ENCODE measurements around the gene CHID1.

The CHID1 gene

DNA sequence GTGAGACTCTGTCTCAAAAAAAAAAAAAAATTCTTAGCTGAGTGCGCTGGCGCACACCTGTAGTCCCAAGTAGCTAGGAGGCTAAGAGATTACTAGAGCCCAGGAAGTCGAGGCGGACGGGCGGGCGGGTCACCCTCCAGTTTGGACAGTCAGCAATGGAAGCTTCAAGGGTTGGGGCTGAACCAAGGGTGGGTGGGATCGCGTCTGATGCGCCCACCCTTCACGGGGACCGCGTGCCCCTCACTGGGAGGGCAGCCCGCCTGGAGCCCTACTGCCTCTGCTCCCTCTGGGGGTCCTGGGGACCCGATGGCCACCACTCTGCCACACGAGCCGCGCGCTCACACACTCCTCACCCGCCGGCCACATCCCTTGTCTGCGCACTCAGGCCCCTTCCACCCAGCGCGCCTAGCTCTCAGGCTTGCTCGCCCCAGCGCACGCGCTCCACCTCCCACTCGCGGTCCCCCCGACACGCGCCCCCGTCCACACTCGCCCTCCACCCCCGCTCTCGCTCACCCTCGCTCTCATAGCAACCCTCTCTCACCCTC lies 494 bp downstream of the CHID1 start:
- no peak for DNase-seq (ENCODE audit: low read depth in 2 of 2)

DNA sequence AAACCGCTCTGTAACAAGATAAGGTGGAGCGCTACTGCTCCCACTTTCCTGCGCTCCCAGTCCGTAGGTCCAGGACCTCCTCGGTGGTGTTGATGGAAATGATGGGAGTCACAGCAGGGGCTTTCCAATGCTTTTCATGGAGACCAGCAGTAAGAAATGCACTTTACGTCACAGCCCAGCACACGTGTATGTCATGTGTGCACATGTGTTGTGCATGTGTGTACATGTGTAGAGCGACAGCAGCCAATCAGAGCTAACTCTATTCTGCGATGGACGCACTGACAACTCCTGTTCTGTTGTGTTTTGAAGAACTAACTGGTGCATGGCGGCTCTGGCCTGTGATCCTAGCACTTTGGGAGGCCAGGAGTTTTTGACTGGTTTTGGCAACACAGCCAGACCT lies 1.2 kb downstream of the CHID1 start:
- DNase-seq (ENCODE audit: low read depth in 2 of 2): no peak

GRCh38 chr11:908273-908672 lies 2.3 kb downstream of the CHID1 start:
- no peak for DNase-seq (ENCODE audit: low read depth in 2 of 2)

DNA sequence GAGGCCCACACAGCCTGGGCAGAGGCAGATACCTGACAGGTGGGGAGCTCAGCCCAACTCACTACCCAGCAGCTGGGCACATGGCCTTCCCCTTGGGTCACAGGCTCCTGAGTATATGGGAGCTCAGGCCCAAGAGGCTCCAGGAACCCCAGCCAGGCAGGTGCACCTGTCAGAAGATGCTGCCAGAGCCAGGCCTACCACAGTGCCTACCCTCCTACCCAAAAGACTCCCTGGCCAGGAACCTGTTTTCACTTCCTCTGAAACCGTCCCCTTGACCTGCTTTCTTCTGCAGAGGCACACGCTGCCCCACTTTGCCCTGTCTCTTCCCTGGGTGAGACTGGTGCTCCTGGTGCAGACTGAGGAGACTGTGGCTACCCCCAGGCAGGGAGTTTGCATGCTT lies 2.9 kb downstream of the CHID1 start:
- no peak for DNase-seq (ENCODE audit: low read depth in 2 of 2)

- no peak for DNase-seq (ENCODE audit: low read depth in 2 of 2)
These were observed 4.7 kb downstream of the CHID1 start for GRCh38 chr11:905952-906351.

GRCh38 chr11:904380-904779 lies 6.2 kb downstream of the CHID1 start:
- no peak for DNase-seq (ENCODE audit: low read depth in 2 of 2)

DNA sequence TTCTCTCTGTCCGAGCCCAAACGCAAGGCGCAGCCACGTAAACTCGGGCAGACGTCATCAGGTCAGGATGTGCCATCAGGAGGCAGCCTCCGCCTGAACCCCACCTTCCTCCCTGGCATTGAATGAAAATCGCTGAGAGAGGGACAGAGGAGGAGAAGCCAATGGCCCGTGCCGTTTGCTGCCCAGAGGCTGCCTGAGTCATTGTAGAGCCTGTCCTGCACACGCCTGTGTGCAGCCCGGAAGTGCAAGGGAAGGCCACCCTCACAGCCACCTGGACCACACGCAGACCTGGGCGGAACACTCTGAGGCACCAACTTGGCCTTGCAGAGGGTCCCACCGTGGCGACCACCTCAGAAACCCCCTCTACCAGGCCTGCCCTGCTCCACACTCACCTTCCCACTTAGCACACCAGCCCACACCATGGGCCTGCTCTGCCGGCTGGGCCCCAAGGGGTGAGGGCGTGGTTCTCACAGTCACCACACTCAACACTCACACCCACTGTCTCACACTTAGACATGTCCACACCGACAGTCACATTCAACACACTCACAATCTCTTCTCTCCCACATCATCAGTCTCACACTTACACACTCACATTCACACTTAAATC lies 9.1 kb downstream of the CHID1 start:
- DNase-seq (ENCODE audit: low read depth in 2 of 2): no peak

GRCh38 chr11:900545-900944 lies 10.1 kb downstream of the CHID1 start:
- DNase-seq (ENCODE audit: low read depth in 2 of 2): no peak

DNA sequence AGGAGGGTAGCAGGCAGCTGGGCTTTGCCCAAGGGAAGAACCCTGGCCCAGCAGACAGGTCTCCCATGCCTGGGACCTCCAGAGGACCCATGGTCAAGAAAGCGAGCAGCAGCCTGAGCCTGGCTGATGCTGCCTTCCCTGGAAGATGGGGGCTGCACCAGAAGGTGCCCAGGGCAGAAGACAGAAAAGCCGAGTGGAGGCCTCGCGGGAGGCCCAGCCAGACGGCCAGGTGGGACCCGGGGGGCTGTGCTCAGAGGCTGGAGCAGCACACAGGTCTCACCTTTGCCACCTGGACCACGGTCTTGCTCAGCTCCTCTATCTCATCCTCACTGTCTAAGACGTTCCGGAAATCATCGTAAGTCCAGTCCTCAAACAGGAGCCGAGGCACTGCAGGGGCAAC lies 10.9 kb downstream of the CHID1 start:
- no peak for DNase-seq (ENCODE audit: low read depth in 2 of 2)

GRCh38 chr11:898540-899190 lies 11.9 kb downstream of the CHID1 start:
- no peak for DNase-seq (ENCODE audit: low read depth in 2 of 2)

GRCh38 chr11:898143-898511 lies 12.5 kb downstream of the CHID1 start:
- no peak for DNase-seq (ENCODE audit: low read depth in 2 of 2)

DNA sequence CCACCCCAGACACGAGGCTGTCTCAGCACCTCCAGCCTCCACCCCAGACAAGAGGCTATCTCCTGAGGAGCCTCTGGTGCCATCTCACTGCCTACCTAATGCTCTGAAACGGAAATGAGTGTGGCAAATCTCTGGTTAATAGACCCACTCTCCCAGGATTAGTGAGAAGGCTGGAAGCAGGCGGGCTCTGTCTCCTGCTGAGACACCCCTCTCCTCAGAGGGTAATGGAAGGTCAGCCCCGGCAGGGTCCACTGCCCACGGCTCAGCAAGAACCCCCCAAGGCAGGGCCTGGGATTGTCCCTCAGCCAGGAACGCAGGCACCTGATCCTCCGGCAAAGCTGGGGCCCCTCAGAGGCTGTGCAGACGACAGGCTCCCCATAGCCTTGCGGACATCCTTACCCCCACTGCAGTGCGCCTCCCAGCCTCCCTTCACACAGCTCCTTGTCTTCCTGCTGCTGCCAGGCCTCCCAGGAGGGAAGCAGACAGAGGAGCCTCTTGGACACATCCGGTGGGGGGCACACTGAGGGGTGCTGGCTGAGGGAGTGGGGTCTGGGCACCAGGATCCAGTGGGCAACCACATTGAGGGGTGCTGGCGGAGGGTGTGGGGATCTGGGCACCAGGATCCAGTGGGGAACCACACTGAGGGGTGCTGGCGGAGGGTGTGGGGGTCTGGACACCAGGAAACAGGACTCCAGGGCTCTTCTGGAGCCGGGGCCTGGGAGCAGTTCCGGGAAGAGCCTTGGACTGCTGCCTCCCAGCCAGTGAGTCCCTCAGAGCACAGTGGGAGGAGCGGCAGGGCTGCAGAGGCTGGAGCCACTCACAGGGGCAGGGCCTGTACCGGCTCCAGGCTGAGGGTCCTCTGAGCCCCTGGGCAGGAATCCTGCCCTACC lies 13.1 kb downstream of the CHID1 start:
- no peak for DNase-seq (ENCODE audit: low read depth in 2 of 2)

DNA sequence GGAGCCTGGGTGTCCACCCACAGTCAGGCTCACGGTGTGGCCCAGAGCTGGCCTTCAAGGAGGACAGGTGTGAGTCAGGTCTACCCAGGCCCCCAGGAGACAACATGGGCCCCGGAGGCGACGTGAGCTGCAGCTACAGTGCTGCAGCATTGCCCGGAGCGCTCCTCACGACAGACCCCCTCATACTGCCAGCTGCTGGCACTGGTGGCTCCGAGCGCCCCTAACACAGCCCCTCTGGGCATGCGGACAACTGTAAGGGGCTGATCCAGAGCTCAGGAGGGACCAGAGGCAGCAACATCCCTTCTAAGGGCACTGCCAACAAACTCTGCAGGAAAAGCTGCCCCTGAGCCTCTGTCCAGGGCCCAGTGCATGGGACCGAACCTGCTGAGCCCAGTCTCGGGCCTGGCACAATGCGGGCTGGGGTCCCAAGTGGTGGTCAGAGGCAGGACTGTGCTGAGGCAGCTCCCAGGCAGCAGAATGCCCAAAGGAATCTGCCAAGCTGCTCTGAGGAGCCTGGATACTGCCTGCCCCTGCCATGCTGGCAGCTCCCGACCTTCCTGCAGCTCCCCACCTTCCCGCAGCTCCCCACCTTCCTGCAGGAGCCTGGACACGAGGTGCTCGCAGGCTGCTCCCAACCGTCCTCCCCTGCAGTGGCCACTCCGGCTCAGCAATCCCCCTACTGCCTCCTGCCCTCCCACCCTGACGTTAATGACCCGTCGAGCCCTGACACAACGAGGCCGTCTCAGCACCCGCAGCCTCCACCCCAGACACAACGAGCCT lies 15.1 kb downstream of the CHID1 start:
- no peak for DNase-seq (ENCODE audit: low read depth in 2 of 2)

DNA sequence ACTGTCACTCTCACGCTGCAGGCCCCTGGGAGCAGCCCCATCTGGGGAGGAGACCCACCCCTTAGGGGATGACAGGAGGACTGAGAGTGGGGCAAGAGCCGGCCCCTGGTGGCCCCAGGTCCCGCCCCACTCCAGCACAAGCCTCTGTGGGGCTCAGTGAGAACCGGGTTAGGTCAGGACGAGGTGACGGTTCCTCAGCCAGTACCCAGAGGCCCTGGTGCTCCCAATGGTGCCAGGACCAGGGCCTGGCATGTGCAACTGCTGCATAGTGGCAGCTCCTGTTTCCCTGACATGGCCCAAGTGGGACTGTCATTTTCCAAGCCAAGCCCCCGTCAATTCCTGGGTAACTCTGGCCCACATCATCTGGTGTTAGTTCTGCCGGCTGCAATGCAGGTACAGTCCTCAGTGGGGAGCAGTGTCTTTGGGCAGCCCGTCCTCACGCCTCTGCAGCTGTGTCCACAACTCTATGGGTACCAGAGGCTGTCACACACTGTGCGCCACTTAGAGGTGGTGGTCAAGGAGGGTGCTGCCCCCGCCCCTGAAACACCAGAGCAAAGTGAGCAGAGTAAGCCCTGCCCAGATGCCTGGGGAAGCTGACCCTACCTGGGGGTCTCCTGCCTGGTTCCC lies 15.9 kb downstream of the CHID1 start:
- DNase-seq (ENCODE audit: low read depth in 2 of 2): no peak

DNA sequence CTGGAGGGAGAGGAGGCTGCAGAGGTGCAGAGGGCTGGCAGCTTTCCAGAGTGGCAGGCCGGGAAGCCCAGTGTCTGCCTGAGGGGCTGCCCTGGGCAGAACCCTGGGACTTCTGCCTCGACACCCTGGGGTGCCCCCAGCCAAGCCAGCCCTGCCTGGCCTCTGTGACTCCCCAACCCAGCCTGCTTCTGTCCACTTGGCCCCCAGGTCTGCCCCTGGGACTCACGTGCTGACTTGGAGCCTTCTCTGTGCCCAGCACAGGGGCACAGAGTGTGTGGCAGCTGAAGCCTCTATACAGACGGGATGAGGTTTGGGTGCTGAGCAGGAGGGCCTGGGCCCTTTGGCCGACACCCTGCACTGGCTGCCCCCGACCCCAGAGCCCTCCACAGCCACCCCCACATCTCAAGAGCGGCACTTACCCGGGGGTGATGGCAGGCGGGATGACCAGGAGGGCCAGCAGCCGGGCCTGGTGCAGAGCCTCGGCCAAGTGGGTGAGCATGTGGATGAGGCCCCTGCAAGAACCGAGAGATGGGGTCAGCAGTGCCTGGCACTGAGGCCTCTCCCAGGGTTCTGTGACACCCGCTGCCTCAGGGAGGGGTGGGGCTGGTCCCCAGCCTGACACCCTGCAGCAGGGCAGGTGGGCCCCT lies 17.5 kb downstream of the CHID1 start:
- DNase-seq (ENCODE audit: low read depth in 2 of 2): no peak

GRCh38 chr11:890794-891540 lies 19.6 kb downstream of the CHID1 start:
- no peak for DNase-seq (ENCODE audit: low read depth in 2 of 2)

DNA sequence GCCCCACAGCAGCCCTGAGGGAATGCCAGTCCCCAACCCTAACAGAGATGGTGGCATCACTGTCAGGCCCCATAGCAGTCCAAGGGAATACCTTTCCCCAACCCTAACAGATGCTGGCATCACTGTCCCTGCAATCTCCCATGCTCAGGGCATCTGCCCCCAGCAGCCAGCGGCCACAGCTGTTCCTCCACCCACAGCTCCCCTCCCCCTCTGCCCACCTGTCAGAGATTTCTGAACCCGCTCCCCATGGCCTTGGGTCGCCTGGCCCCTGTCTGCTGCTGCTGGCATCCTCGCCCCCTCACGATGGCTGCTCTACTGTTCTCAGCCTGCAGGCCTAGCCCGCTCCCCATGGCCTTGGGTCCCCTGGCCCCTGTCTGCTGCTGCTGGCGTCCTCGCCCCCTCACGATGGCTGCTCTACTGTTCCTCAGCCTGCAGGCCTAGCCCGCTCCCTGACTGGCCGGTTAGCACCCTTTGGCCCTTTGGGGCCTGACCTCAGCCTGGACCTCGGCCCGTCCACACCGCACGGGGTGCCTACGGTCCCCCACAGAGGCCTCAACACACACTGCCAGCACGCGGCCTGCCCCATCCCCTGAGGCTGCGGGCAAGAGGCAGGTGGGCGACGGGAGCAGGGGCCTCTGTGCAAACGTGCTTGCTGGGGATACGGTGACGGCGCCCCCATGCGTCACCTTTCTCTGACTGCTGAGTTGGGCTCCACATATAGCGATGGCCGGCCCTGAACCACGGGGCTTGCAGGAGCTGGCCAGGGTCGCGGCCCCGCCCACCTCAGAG lies 20.7 kb downstream of the CHID1 start:
- no peak for DNase-seq (ENCODE audit: low read depth in 2 of 2)

GRCh38 chr11:889257-889656 lies 21.4 kb downstream of the CHID1 start:
- DNase-seq (ENCODE audit: low read depth in 2 of 2): no peak
